GM20431 (cell line): Measurements from ENCODE around the gene SEC61B.

Source experiments
- in situ Hi-C: fragments of 300-500 bp; cut with MseI, MboI; formaldehyde crosslinking; loops from one replicate; pipeline ENCODE4 v1.15.0; 2020; ENCODE audit warnings: low sequenced_read_pairs; ENCODE audit not compliant: unreplicated experiment

SEC61B gene

DNA sequence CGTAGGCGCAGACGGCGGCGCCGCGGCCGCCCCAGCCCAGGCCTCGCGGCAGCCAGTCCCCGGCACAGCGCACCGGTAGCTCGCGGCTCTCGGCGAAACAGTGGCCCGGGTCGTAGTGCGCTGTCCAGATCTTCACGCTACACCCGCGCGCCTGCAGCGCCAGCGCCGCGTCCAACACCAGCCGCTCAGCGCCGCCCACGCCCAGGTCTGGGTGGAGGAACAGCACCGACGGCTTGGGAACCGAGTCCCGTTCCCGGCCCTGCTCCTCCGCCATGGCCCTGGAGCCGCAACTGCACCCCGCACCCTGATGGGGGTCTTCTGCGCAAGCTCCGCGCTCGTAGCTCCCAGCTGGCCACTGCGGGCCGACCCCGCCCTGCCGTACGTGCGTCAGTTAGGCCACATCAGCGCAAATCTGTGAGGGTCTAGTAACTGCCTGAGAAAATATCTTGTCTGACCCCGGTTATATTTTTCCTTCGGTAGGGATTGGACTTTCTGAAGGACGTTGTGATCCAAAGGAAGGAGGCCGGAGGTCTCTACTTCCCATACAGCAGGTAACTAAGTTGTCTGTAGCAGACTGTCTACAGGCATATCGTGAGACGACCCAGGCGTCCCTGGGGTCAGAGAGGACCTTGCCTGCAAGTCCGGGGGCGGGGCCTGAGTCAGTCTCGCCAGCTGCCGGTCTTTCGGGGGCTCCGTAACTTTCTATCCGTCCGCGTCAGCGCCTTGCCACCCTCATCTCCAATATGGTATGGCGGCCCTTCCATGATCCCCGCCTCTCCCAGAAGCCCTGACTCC is at the start of gene SEC61B, which contains the start of gene ALG2:
TSS of gene SEC61B (plus strand) at position 662 of the 795 bp plus-strand sequence. CDS start at position 744, 82 bp downstream.
TSS of gene ALG2 (minus strand) at position 322 of the 795 bp plus-strand sequence. CDS start at position 274, 48 bp downstream.
- in situ Hi-C loops, result no loop called here

DNA sequence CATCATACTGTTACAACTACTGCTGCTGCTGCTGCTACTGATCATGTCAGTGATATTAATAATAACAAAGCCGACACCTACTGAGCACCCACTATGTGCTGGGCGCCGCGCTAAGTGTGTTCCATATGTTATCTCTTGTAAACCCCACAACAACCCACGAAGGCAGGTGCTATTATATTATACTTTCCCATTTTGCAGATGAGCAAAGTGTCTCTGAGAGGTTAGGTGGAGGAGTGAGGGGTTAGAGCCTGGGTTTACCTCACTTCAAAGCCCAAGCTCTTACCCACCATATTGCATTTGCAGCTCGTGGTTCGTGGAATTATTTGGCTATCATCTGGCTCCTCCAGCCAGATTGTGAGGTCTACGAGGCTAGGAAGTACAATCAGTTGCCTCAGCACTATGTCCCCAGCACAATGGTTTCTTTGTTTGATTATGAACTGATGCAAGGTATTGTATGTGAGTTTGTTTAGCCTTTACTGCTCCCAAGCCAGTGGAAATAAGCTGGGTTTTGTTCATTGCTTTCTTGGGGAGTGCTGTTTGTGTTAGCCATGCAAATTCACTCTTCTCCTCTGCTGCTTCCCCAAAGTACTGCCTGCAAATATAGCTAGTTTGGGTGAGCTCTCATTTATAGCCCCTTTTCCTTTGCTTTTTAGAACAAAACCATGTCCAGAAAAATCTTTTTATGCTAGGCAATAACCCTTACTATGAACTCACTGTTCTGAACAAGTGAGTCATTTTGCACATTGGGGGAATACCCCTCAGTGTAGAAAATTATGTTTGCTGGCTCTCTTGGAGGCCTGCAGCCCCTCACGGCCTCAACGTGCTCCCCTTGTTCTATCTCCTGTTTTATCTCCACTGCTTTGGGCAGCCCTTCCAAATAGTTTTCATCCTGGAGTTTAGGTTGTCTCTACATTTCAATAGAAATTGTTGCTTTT is 48.2 kb upstream of the SEC61B start:
- in situ Hi-C loops, result loop anchor here (25.0 kb wide), 1 partner anchor 1038 kb away; no protein-coding TSS in a partner anchor

DNA sequence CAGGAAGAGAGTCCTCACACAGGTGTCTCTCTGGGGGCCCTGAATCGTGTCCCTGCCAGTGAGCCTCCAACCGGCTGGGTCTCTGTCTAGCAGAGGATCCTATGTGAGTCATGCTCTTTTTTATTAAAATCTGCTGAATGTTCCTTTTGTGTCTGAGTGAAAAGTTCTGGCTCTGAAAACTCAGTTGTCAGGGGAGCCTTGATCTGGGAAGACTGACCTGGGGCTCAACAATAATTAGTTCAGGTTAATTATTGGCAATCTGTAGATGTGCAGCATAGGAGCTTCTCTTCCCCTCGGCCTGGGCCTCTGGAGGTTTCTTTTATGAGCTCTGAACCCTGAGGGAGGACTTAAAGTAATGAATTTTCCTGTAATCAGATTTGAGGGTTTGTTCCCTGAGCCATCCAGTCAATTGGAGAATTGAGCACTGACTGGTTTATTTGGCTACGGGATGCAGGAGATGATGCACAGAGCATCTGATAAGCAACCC is 45.5 kb upstream of the SEC61B start:
- in situ Hi-C loops, result loop anchor here (25.0 kb wide), 1 partner anchor 836 kb away; no protein-coding TSS in a partner anchor

DNA sequence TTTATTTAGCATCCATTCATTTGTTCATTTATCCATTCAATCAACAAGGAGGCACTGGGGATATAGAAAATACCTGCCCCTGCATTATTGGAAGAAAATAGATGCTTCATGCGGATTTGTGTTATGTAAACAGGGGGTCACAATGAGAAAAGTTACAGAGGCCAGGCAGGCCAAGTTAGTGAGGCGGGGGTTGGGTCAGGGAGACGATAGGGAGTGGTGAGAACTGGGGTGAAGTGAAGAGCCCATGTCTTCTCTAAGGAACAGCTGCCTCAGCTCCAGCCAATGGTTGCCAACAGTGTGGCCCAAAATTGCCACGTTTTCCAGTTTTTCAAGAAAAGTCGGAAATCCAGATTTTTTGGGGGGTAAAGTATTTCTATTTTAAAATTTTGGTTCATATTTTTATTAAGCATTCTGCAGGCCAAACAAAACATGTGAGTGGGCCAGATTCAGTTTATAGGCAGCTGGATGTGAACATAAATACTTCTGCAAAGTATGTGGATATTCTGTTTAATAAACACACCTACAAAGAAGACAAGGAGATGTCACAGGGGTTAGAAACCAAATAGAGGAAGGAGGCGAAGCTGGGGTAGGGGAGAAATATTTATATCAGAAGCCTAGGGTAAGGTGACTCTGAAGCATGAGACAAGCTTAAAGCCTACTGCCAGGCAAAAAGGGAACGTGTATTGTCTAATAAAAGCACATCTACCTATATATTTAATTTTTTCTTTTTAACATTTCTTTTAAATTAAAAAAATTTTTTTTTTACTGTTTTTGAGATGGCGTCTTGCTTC is 44.3 kb upstream of the SEC61B start:
- in situ Hi-C loops, result loop anchor here (25.0 kb wide), 1 partner anchor 835 kb away; no protein-coding TSS in a partner anchor

DNA sequence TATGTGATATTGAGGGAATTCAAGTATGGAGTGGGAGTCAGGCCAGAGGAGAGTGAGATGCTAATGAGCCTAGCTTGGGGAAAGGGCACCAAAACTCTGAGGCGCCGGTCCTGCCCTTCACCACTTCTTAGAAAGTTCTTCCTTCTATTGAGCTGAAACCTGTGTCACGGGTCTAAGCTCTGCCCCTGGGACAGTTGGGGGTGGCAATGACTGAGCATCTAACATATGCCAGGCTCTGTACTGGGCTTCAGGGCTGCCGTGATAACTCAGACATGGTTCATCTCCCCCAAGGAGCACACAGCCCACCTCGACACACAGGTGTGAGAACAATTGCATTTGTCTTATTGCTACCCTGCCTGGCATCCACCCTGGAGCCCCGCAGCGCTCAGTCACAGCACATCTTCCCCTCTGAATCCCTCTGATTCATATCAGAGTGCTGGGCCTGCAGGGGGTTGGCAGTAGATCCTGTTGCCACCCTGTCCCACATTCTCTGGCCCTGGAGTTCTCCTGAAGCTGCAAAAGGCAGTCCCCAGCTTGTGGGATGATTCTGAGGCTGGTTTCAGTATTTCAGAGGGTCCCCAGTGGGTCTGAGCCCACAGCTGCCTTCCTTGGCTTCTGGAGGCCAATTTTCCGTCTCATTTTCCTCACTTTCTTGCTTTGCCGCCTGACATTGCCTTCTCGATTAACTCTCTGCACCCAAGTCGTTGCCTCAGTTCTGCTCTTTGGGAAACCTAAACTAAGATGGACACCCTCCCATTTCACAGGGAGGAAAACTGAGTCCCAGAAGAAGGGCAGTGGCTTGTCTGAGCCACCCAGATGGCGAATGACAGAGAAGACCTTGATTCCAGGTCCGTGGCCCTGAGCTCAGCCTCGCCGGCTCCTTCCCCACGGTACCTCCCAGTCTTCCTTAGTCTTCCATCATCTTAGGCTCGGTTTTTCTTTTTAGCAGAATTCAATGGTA is 42.9 kb upstream of the SEC61B start:
- in situ Hi-C loops, result loop anchor here (25.0 kb wide), 1 partner anchor 833 kb away; no protein-coding TSS in a partner anchor

DNA sequence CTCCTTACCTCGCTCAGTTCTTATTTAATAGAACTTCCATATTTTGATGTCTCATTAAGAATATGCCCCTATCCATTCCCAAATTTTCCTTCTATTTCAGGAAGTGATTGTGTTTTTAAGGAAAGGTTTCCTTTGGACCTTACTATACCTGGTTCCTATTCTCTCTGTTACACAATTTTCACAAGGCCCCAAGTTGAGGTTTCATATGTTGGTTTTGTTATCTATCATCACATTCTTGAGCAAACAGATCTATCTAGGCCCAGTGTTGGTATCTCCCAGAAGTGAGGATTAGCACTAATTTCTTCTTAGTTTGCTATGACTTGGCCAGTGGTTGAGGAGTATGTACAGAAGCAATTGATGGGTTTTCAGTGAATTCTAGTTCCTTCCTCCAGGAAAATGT is 41.9 kb upstream of the SEC61B start:
- in situ Hi-C loops, result loop anchor here (25.0 kb wide), 1 partner anchor 832 kb away; no protein-coding TSS in a partner anchor

DNA sequence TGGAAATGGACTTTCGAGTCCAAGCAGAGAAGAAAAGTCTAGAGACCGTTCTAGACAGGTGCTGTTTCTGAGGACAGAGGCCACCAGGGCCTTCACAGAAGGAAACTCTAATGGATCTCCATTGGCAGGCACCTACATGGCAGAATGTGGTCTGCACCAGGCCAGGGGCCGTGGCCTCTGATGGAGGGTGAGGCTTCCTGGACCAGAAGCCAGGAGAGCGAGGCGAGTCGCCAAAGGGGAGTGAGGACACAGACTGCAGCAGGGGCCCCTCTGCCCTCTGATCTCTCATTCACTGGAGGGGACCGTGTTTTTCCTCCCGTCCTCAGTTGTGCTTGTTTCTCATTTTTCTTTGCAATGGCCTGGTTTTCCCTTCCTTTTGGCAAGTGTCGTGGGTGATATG is 41.4 kb upstream of the SEC61B start:
- in situ Hi-C loops, result loop anchor here (25.0 kb wide), 1 partner anchor 832 kb away; no protein-coding TSS in a partner anchor

DNA sequence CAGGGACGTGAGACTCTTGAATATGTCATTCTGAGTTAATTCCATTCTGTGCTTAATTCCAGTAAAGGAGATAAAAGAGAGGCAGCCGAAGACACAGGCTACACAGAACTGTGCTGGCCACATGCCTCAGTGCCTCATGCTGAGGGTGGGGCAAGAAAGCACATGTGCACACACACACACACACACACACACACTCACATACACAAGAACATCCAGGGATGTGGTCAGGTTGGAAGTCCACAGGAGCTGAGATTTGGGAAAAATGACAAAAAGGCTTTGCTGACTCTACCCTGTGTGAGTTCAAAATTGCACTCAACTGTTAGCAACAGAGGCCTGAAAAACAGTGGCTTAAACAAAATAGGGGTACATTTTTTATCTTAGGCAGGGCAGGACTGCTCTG is 40.9 kb upstream of the SEC61B start:
- in situ Hi-C loops, result loop anchor here (25.0 kb wide), 1 partner anchor 831 kb away; no protein-coding TSS in a partner anchor

DNA sequence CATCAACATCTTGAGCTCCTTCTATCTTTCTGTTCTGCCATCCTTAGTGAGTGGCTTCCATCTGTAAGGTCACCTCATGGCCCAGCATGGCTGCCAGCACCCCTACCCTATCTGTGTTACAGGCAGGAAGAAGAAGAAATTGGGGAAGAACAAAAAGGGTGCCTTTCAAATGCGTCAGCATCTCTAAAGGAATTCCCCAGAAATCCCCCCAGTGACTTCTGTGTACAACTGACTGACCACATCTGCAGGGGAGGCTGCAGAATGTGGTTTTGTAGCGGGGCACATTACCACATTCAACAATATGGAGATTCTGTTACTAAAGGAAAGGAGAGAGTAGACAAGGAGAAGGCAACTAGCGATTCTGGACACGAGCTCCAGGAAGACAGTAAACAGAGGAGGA is 40.5 kb upstream of the SEC61B start:
- in situ Hi-C loops, result loop anchor here (25.0 kb wide), 1 partner anchor 831 kb away; no protein-coding TSS in a partner anchor

DNA sequence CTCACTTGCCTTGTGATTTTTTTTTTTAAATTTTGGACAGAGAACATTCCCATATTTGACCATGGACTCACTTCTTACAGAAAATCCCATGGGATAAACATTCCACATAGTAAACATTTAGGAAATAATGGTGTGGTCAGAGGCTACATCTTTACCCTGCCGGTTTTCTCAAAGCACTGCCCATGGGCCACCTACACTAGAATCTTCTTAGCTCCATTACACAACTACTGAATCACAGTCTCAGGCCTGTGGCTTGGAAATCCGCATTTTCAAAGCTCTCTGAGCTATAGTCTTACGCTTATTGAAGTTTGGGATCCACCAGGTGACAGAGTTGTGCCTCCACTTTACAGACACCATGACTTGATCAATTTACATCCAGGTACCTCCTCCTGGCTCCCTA is 39.7 kb upstream of the SEC61B start:
- in situ Hi-C loops, result loop anchor here (25.0 kb wide), 1 partner anchor 830 kb away; no protein-coding TSS in a partner anchor

DNA sequence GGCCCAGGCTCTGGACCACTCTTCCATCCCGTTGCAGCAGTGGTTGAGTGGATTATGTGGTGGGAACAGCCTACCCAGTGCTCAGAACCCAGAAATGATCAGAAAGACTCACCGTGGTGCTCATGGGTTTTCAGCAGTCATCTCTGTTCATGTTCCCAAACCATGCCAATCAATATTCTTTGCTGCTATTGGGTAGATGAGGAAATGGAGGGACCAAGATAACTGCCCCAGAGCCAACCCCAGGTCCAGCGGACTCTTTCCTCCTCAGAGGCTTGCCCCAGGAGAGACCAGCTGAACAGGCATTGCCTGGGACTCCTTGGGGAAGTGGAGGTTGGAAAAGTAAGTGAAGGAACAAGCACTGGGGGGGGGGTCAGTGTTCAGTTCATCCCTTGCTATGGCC is 38.5 kb upstream of the SEC61B start:
- in situ Hi-C loops, result loop anchor here (25.0 kb wide), 1 partner anchor 829 kb away; no protein-coding TSS in a partner anchor

DNA sequence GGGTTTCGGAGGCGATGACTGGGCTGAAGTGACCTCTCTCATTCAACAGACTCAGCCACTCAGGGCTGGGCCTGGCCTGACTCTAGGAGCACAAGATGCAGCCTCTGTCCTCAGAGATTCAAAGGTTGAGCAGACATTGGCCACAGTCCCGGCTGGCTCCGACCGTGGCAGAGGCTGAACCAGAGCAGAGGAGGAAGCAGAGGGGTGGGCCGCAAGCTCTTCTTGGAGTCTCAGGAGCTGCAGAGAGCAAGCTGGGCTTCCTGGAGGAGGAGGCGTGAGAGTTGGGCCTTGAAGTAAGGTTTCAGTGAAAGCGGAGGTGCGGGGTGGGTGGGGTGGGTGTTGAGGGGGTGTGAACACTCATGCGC is 38.0 kb upstream of the SEC61B start:
- in situ Hi-C loops, result loop anchor here (25.0 kb wide), 1 partner anchor 828 kb away; no protein-coding TSS in a partner anchor

DNA sequence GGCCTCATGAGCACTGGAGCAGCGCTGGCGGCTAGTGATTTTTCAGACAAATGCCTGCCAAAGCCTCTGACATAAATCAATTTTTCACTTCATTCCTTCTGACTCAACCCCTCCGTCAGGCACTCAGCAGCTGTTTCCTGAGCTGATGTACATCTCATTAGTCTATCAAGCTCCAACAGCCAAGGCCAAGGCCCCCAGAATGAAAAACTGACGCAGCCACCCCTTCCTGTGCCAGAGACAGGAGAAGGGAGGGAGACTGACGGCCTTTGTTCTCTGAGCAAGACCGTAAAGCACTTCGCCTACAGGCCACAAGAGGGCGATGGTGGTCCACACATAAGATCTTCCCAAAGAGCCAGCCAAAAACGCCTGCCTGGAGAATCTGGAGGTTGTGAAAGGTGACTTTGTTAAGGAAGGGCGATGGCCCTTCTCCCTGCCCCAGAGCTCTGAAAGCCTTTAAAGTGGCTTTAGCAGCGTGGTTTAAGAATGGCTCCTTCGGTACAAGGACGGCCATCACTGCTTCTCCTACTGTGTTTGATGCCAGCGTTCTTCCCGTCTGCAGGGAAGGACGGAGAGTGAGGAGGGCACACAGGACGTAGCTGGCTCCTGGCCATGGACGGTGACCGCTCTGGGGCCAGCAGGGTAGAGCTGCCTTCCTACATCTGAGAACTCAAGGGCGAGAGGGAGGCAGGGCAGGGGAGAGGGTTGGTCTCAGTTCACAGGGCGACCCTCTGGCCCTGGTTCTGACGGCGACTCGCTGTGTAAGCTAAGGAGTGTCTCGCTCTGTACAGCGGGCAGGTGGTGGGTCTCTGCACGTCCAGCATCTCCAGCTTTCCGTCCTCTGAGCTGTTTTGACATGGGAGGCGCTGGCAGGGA is 37.4 kb upstream of the SEC61B start:
- in situ Hi-C loops, result loop anchor here (25.0 kb wide), 1 partner anchor 828 kb away; no protein-coding TSS in a partner anchor

DNA sequence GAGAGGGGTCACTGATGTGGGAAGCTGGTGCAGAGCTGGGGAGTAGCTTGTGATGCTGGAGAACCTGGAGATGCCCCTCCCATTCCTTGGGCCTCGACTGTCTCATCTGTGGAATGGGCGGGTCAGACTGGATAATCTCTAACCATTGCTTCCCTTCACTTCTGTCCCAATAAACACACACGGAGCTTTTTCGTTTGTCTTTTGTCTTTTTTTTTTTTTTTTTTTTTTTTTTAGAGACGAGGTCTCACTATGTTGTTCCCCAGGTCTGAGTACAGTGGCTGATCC is 36.8 kb upstream of the SEC61B start:
- in situ Hi-C loops, result loop anchor here (25.0 kb wide), 1 partner anchor 827 kb away; no protein-coding TSS in a partner anchor

DNA sequence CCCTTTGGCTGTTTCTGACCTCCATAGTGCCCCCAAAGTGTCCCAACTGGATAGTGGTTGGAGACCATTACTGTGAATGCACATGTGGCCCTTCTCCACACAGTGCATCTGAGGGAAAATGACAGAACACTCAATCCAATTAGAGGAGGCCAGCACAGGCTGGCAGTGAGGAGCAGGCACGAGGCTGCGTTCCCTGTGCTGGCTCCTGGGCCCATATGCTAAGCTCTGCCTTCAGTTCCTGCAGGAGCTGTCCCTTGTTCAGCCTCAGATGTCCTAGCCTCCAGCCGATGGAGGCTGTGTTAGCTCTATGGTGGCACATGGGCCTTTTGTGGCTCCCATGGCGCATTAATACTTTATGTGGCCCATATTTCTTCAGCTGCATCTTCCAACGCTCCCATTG is 36.1 kb upstream of the SEC61B start:
- in situ Hi-C loops, result loop anchor here (25.0 kb wide), 1 partner anchor 826 kb away; no protein-coding TSS in a partner anchor

DNA sequence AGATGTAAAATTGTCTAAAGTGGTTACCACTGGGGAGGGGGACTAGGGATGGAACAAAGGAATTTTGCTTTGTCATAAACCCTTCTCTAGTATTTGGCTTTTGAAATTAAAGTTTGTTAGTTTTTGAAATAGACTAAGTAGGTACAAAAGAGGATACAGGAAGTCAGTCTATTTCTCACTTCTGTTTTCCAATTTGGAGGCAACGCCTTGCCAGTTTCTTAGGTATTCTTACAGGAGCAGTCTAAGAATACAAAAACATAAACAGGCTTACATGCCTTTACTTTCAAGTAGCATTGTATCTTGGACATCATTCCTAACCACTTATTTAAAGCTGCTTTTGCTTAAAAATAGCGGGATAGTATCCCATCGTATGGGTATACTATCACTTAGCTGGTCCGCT is 34.8 kb upstream of the SEC61B start:
- in situ Hi-C loops, result loop anchor here (25.0 kb wide), 1 partner anchor 825 kb away; no protein-coding TSS in a partner anchor

DNA sequence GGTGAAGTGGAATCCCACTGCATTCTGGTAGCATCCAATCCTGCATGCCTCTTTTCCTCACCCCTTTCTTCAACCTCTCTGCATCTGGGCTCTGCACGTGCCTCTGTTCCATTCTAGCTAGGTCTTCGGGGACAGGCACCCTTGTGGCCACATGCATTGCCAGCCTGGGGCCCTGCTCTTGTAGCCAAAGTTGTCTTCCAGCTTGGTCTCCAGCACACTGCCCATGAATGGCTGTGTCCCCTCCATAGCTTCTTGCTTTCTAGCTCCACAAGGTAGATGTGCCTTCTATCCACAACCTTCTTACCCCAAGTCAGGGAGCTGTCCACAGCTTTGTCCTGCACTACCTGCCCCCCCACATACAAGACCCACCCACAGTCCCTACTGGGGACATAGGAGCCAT is 32.9 kb upstream of the SEC61B start:
- in situ Hi-C loops, result loop anchor here (25.0 kb wide), 1 partner anchor 823 kb away; no protein-coding TSS in a partner anchor
